Midbrain (tissue), 1 donor: ENCODE results near the gene SCYGR4.

ENCODE experiments used
- DNase-seq: peaks from one replicate; lab custom pipeline; 2025; lab: John Stamatoyannopoulos, UW

The SCYGR4 gene

GRCh38 chr2:227614246-227614645 is 3.1 kb upstream of the SCYGR4 start:
- DNase-seq: no peak

- no peak for DNase-seq
Measured at GRCh38 chr2:227614740-227615139, 2.6 kb upstream of the SCYGR4 start, which contains the start of gene SCYGR3. Gene SCYGR3 (minus strand): TSS chr2:227614840. CDS start chr2:227614840, 0 bp downstream.

- DNase-seq: no peak
Measured at GRCh38 chr2:227615181-227615580, 2.1 kb upstream of the SCYGR4 start.

GRCh38 chr2:227615906-227616305 is 1.4 kb upstream of the SCYGR4 start:
- no peak for DNase-seq

- DNase-seq: no peak
Measured at GRCh38 chr2:227616631-227617030, 667 bp upstream of the SCYGR4 start.

- no peak for DNase-seq
Measured at GRCh38 chr2:227623226-227623625, 5.9 kb downstream of the SCYGR4 start.

GRCh38 chr2:227625420-227625819 is 8.1 kb downstream of the SCYGR4 start:
- no peak for DNase-seq

- DNase-seq: no peak
Measured at GRCh38 chr2:227626580-227627151, 9.4 kb downstream of the SCYGR4 start.

GRCh38 chr2:227627769-227628168 is 10.5 kb downstream of the SCYGR4 start:
- no peak for DNase-seq

GRCh38 chr2:227629435-227629834 is 12.1 kb downstream of the SCYGR4 start:
- DNase-seq: no peak

GRCh38 chr2:227630322-227630721 is 13.0 kb downstream of the SCYGR4 start:
- no peak for DNase-seq

- no peak for DNase-seq
Measured at GRCh38 chr2:227632827-227633226, 15.5 kb downstream of the SCYGR4 start.

- no peak for DNase-seq
Measured at GRCh38 chr2:227634201-227634600, 16.9 kb downstream of the SCYGR4 start.

GRCh38 chr2:227642656-227643055 is 25.4 kb downstream of the SCYGR4 start:
- no peak for DNase-seq

- no peak for DNase-seq
Measured at GRCh38 chr2:227643990-227644551, 26.8 kb downstream of the SCYGR4 start.

GRCh38 chr2:227653419-227653818 is 36.1 kb downstream of the SCYGR4 start:
- no peak for DNase-seq

GRCh38 chr2:227654426-227654825 is 37.1 kb downstream of the SCYGR4 start:
- DNase-seq: no peak

- no peak for DNase-seq
Measured at GRCh38 chr2:227655454-227655853, 38.2 kb downstream of the SCYGR4 start.

GRCh38 chr2:227657199-227657845 is 40.0 kb downstream of the SCYGR4 start:
- no peak for DNase-seq

- DNase-seq: no peak
Measured at GRCh38 chr2:227661025-227661649, 43.8 kb downstream of the SCYGR4 start.

- DNase-seq: no peak
Measured at GRCh38 chr2:227661827-227662226, 44.5 kb downstream of the SCYGR4 start.

GRCh38 chr2:227665189-227665940 is 48.1 kb downstream of the SCYGR4 start:
- DNase-seq: no peak
